Mammary epithelial cell (primary cell): ENCODE results near the gene AMZ1.

Source experiments
- EZH2 ChIP-seq: IDR thresholded peaks from 2 replicates; pipeline ENCODE4 v1.6.1; 2012; ENCODE audit warnings: low read length, inconsistent platforms, borderline replicate concordance
- TF ChIP-seq, protein P1 (sequence below), 2 donors: IDR thresholded peaks in 1 of 2; conservative IDR thresholded peaks in 1 of 2; 2 replicates each; pipeline ENCODE4 v1.5.1; 2011 to 2012; ENCODE audit warnings: inconsistent platforms in 2 of 2, low read length in 2 of 2, mild to moderate bottlenecking in 2 of 2, control low read depth in 1 of 2, low read depth in 1 of 2; ENCODE audit not compliant: insufficient read depth in 1 of 2; ENCODE audit errors: extremely low read depth in 1 of 2

DNA sequence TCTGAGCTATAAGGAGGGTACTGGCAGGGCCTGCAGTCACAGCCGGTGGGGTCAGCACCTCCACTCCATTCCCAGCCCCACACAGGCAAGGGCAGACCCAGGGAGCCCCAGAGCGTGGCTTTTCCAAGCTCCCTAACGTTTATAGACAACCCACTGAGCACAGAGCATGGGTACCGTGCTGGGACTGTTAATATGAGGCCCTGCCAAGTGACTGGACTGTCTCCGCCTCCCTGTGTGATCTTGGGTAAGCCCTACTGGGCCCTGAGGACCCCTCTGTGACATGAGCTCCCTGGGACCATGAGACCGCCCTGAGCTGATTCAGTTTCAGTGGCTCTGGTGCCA lies 43.8 kb upstream of the AMZ1 start:
- no peak for TF ChIP-seq EZH2
- TF ChIP-seq, protein P1, sequence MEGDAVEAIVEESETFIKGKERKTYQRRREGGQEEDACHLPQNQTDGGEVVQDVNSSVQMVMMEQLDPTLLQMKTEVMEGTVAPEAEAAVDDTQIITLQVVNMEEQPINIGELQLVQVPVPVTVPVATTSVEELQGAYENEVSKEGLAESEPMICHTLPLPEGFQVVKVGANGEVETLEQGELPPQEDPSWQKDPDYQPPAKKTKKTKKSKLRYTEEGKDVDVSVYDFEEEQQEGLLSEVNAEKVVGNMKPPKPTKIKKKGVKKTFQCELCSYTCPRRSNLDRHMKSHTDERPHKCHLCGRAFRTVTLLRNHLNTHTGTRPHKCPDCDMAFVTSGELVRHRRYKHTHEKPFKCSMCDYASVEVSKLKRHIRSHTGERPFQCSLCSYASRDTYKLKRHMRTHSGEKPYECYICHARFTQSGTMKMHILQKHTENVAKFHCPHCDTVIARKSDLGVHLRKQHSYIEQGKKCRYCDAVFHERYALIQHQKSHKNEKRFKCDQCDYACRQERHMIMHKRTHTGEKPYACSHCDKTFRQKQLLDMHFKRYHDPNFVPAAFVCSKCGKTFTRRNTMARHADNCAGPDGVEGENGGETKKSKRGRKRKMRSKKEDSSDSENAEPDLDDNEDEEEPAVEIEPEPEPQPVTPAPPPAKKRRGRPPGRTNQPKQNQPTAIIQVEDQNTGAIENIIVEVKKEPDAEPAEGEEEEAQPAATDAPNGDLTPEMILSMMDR (conservative IDR thresholded peaks at IDR 0.05 in 1 of 2, IDR thresholded peaks at IDR 0.05 in 1 of 2; ENCODE audit: extremely low read depth in 1 of 2, insufficient read depth in 1 of 2, low read depth in 1 of 2, low read length in 2 of 2) = no peak
